Muscle of leg (tissue), 11 donors: Measurements from ENCODE around the gene SPPL2B. TPM values are rescaled to one million over a fixed set of nuclear protein-coding genes. Genes with fewer than 3 reads are reported as not detected.
A peak's percentile ranks its signal among the peaks of the same experiment; 100 is the strongest.

Source experiments
- DNase-seq: peaks from one replicate; pipeline ENCODE4 v3.0.0; 2013
- H3K27ac ChIP-seq: one replicate; pipeline ENCODE4 v1.5.1; 2013; ENCODE audit warnings: mild to moderate bottlenecking, low read length, control low read depth
- H3K27me3 ChIP-seq: one replicate; pipeline ENCODE4 v1.6.1; 2013; ENCODE audit warnings: low read length; ENCODE audit not compliant: control insufficient read depth, insufficient read depth
- H3K36me3 ChIP-seq: one replicate; pipeline ENCODE4 v1.6.1; 2013; ENCODE audit warnings: low read length; ENCODE audit not compliant: control insufficient read depth, insufficient read depth
- H3K4me1 ChIP-seq: one replicate; pipeline ENCODE4 v1.6.1; 2013; ENCODE audit warnings: low read length; ENCODE audit not compliant: control insufficient read depth, insufficient read depth
- H3K4me3 ChIP-seq: one replicate; pipeline ENCODE4 v1.5.1; 2013; ENCODE audit warnings: low read length, control low read depth
- H3K9me3 ChIP-seq: replicated peaks from 2 replicates; pipeline ENCODE4 v1.6.1; 2013; ENCODE audit warnings: low read depth, low read length; ENCODE audit not compliant: control insufficient read depth
- WGBS: methylation state at CpG from one replicate; pipeline ENCODE4 v1.1.5; 2013; ENCODE audit warnings: missing lambda C conversion rate; ENCODE audit not compliant: insufficient coverage; 5-methylcytosine and 5-hydroxymethylcytosine counted together
- polyA plus RNA-seq, 8 donors: library from polyadenylated mRNA; unstranded; fragments of 120-200 nt; gene quantifications; one replicate each; pipeline versions ENCODE4 v1.2.1 to v1.2.3, GENCODE V29; 2013; ENCODE audit warnings: inconsistent platforms in 1 of 8, low replicate concordance in 1 of 8; ENCODE audit not compliant: insufficient read length in 8 of 8, insufficient read depth in 1 of 8
- total RNA-seq: library from RNA; stranded (reverse); fragments of 120-200 nt; gene quantifications from one replicate; pipeline ENCODE4 v1.2.4, GENCODE V29; 2013

The SPPL2B gene
- total and polyA plus RNA-seq, 9 donors: 20.8 to 66.1 (median 45.4) TPM

- Histone ChIP-seq H3K27ac (no peak overlapping the region), H3K4me1 (peaks cover 17% of the 10 kb centered on the region), H3K4me3 (no peak overlapping the region), H3K9me3 (no peaks in the 10 kb centered on the region), H3K27me3 (no peaks in the 10 kb centered on the region), H3K36me3 (peaks cover 53% of the 10 kb centered on the region)
- 88% methylated on average over 4 of the region's 19 CpGs for WGBS
- no peak for DNase-seq
These were observed 4.8 kb upstream of the SPPL2B start for GRCh38 chr19:2323707-2324106.

GRCh38 chr19:2324220-2324948 is 4.1 kb upstream of the SPPL2B start:
- Histone ChIP-seq H3K36me3 (peaks cover 53% of the 10 kb centered on the region), H3K9me3 (no peaks in the 10 kb centered on the region), H3K27me3 (no peaks in the 10 kb centered on the region), H3K4me3 (no peak overlapping the region), H3K27ac (no peak overlapping the region), H3K4me1 (peaks cover 23% of the 10 kb centered on the region)
- no peak for DNase-seq
- 90% methylated on average over 33 of the region's 34 CpGs for WGBS

- WGBS: 85% methylated on average over 25 of the region's 29 CpGs
- Histone ChIP-seq H3K9me3 (no peaks in the 10 kb centered on the region), H3K4me1 (peaks cover 29% of the 10 kb centered on the region), H3K27me3 (no peaks in the 10 kb centered on the region), H3K4me3 (no peak overlapping the region), H3K36me3 (peaks cover 53% of the 10 kb centered on the region), H3K27ac (no peak overlapping the region)
- DNase-seq: no peak
These were observed 3.0 kb upstream of the SPPL2B start for GRCh38 chr19:2325281-2326046.

GRCh38 chr19:2326699-2327360 is 1.7 kb upstream of the SPPL2B start:
- H3K4me1 ChIP-seq: peaks cover 43% of the 10 kb centered on the region
- 86% methylated on average over 9 of the region's 16 CpGs for WGBS
- no peak overlapping the region for H3K4me3 ChIP-seq
- H3K27ac ChIP-seq: no peak overlapping the region
- H3K36me3 ChIP-seq: peaks cover 42% of the 10 kb centered on the region
- H3K9me3 ChIP-seq: no peaks in the 10 kb centered on the region
- no peaks in the 10 kb centered on the region for H3K27me3 ChIP-seq
- no peak for DNase-seq

GRCh38 chr19:2327773-2328400 is 597 bp upstream of the SPPL2B start:
- DNase-seq: peak; percentile 65
- peak overlapping the region; percentile 98 for H3K4me3 ChIP-seq
- peaks cover 35% of the 10 kb centered on the region for H3K36me3 ChIP-seq
- 0% methylated on average over 15 of the region's 18 CpGs for WGBS
- no peaks in the 10 kb centered on the region for H3K27me3 ChIP-seq
- peaks cover 52% of the 10 kb centered on the region for H3K4me1 ChIP-seq
- H3K9me3 ChIP-seq: no peaks in the 10 kb centered on the region
- H3K27ac ChIP-seq: peak overlapping the region; percentile 90

DNA sequence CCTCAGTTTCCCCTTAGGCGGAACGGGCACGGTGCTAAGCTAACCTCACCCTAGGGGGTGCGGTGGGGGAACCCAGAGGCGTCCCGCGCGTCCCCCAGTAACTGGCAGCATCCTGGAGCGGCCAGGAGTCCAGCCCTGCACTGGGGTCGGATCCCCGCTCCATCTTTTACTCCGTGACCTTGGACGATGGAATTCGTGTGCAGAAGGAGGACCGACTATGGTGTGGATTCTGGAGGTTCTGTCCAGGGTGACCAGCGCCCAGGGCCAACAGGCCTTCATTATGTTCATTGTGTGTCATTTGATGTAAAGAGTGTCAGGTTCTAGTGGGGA is 630 bp downstream of the SPPL2B start:
- no peaks in the 10 kb centered on the region for H3K9me3 ChIP-seq
- no peak for DNase-seq
- WGBS: 2% methylated on average over 11 of the region's 16 CpGs
- H3K4me3 ChIP-seq: peak overlapping the region; percentile 98
- H3K27ac ChIP-seq: peak overlapping the region; percentile 42
- no peaks in the 10 kb centered on the region for H3K27me3 ChIP-seq
- H3K4me1 ChIP-seq: peaks cover 63% of the 10 kb centered on the region
- peaks cover 24% of the 10 kb centered on the region for H3K36me3 ChIP-seq

DNA sequence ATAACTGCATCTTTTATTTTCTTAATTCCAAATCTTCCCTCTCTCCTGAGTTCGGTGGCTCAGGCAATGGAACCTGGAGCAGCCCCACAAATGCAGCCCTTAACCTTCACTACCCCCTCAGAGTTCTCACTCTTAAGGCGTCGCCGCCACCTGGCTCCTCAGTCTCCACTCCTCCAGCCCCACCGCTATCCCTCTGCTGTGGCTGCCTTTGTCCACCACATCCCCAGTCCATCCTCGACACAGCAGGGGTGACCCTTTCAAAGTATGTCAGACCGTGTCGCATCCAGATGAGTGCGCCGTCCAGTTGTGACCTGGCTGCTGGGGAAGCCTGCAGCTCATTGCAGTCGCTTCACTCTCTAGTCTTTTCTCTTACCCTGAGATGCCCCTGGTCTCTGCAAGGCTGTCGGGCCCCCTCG is 1.0 kb downstream of the SPPL2B start:
- H3K36me3 ChIP-seq: peaks cover 20% of the 10 kb centered on the region

DNA sequence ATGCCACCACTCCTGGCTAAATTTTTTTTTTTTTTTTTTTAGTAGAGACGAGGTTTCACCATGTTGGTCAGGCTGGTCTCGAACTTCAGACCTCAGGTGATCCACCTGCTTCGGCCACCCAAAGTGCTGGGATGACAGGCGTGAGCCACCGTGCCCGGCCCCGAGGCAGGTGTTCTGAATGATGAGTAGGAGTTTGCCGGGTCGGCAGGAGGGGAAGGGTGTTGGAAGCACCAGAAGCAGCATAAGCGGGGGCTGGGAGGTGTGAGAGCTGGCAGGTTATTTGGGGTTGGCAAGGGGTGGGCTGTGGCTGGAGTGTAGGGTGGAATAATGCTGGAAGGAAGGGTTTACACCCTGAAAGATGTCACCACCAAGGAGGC is 1.8 kb downstream of the SPPL2B start:
- Histone ChIP-seq H3K27ac (peak overlapping the region; percentile 65), H3K4me3 (no peak overlapping the region), H3K36me3 (peaks cover 17% of the 10 kb centered on the region), H3K4me1 (peaks cover 67% of the 10 kb centered on the region), H3K9me3 (no peaks in the 10 kb centered on the region), H3K27me3 (no peaks in the 10 kb centered on the region)
- 82% methylated on average over 9 of the region's 10 CpGs for WGBS
- DNase-seq: no peak

More for the DNA sequence above, 1.0 kb downstream of the SPPL2B start:
- peak overlapping the region; percentile 98 for H3K4me3 ChIP-seq
- H3K27me3 ChIP-seq: no peaks in the 10 kb centered on the region
- no peaks in the 10 kb centered on the region for H3K9me3 ChIP-seq
- WGBS: 39% methylated on average over 11 of the region's 13 CpGs
- no peak for DNase-seq
- H3K27ac ChIP-seq: no peak overlapping the region
- peaks cover 67% of the 10 kb centered on the region for H3K4me1 ChIP-seq

- peak; percentile 30 for DNase-seq
- Histone ChIP-seq H3K4me3 (no peak overlapping the region), H3K9me3 (no peaks in the 10 kb centered on the region), H3K27me3 (no peaks in the 10 kb centered on the region), H3K36me3 (peaks cover 15% of the 10 kb centered on the region), H3K4me1 (peaks cover 67% of the 10 kb centered on the region), H3K27ac (peak overlapping the region; percentile 65)
- 59% methylated on average over 19 of the region's 20 CpGs for WGBS
These were observed 2.3 kb downstream of the SPPL2B start for GRCh38 chr19:2330632-2331284.
